Gastroesophageal sphincter (tissue), 3 donors: ENCODE results near the gene OR13A1.
"Not testable (repeated sequence)": the region's sequence is repeated elsewhere in the genome, so short reads cannot be mapped to it uniquely, and the experiment has no call there.

Source experiments
- CTCF ChIP-seq, 4 experiments: fragments of 200-600 bp in 2 of 4; fragments of 450-650 bp in 2 of 4; sonication (generic) in 1 of 4; IDR thresholded peaks; one replicate each; pipeline ENCODE4 v1.5.1; 2017 to 2019; ENCODE audit warnings: antibody characterized with exemption in 4 of 4, mild to moderate bottlenecking in 2 of 4, moderate library complexity in 2 of 4
- POLR2A ChIP-seq, 2 donors: fragments of 450-650 bp; IDR thresholded peaks; one replicate each; pipeline ENCODE4 v1.6.1; 2017; ENCODE audit warnings: antibody characterized with exemption in 2 of 2, mild to moderate bottlenecking in 2 of 2, moderate library complexity in 1 of 2

GRCh38 chr10:45340420-45340819 is 25.0 kb upstream of the OR13A1 start:
- not testable (repeated sequence) for TF ChIP-seq CTCF, POLR2A (IDR thresholded peaks at IDR 0.05)
